BE2C (cell line): ENCODE data around the gene SORCS3.

Source experiments
- DNase-seq: peaks from one replicate; pipeline ENCODE4 v3.0.0-alpha.2; 2020
- H3K27me3 ChIP-seq: fragments of 250-450 bp; sonication (Bioruptor Pico); 2 replicates; pipeline ENCODE4 v1.5.1; 2020; ENCODE audit warnings: mild to moderate bottlenecking
- H3K36me3 ChIP-seq: fragments of 250-450 bp; sonication (Bioruptor Pico); 2 replicates; pipeline ENCODE4 v1.5.1; 2020; ENCODE audit warnings: mild to moderate bottlenecking
- H3K4me1 ChIP-seq: fragments of 250-450 bp; sonication (Bioruptor Pico); 2 replicates; pipeline ENCODE4 v1.5.1; 2020
- H3K4me3 ChIP-seq: 2 replicates; pipeline ENCODE4 v1.5.1; 2011; ENCODE audit warnings: low read depth, low read length
- H3K9me3 ChIP-seq: fragments of 250-450 bp; sonication (Bioruptor Pico); 2 replicates; pipeline ENCODE4 v1.5.1; 2020
- CTCF ChIP-seq: IDR thresholded peaks from 2 replicates; pipeline ENCODE4 v1.5.1; 2012; ENCODE audit warnings: mild to moderate bottlenecking, low read depth, low read length

SORCS3 gene

DNA sequence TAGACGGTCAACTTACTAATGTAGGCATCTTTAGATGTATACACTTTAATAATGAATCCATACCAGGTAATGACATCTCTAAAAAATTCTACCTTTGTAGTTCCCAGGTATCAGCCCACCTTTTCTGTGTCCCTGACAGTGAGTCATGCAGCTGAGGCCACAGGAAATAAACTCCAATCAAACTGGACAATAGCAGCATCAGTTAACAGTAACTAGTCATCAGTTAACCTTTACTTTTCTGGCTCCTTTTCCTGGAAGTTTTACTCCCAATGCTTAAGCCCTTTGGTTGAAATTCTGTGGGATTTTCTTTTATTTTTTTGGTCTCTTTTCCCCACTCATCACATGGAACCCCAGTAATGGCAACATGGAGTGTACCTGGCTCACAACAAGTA lies 617.6 kb downstream of the SORCS3 start:
- Histone ChIP-seq H3K9me3 (no peaks in the 10 kb centered on the region), H3K36me3 (no peaks in the 10 kb centered on the region)
- no peak for TF ChIP-seq CTCF

GRCh38 chr10:105259201-105259600 lies 618.1 kb downstream of the SORCS3 start:
- H3K36me3 ChIP-seq: no peaks in the 10 kb centered on the region
- no peak for DNase-seq
- no peak for TF ChIP-seq CTCF
- no peaks in the 10 kb centered on the region for H3K9me3 ChIP-seq
- H3K4me1 ChIP-seq: no peaks in the 10 kb centered on the region
- no peak overlapping the region for H3K4me3 ChIP-seq
- no peaks in the 10 kb centered on the region for H3K27me3 ChIP-seq

More for the DNA sequence above, 617.6 kb downstream of the SORCS3 start:
- no peak overlapping the region for H3K4me3 ChIP-seq
- H3K27me3 ChIP-seq: no peaks in the 10 kb centered on the region
- no peaks in the 10 kb centered on the region for H3K4me1 ChIP-seq
- no peak for DNase-seq

GRCh38 chr10:105262666-105263065 lies 621.6 kb downstream of the SORCS3 start:
- TF ChIP-seq CTCF: no peak
- Histone ChIP-seq H3K4me3 (no peak overlapping the region), H3K36me3 (no peaks in the 10 kb centered on the region), H3K4me1 (no peaks in the 10 kb centered on the region), H3K27me3 (no peaks in the 10 kb centered on the region), H3K9me3 (no peaks in the 10 kb centered on the region)
- no peak for DNase-seq

DNA sequence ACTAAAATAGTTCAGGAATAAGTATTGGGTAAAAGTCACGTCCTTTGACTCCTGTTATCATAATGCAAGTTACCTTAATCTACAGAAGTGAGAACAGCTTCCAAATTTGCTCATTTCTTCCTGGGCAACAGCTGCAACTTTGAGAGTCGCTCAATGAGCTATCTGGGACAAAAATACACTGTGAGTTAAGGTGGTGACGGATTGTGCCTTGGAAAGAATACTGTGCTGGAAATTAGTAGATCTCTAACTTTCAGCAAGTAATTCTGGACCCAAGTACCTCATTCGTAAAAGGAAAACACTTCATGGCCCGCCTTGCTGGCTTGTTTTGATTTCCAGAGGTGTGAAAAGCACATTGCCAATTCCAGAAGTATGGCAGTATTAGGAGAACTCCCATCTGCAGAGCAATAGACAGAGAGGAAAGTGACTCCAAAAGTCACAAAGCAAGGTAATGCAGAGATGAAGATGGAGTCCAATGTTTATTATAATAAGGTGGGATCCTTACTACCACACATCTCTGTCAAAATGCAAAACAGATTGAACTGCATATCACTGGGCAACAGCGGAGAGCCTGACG lies 626.0 kb downstream of the SORCS3 start:
- TF ChIP-seq CTCF: no peak
- no peak for DNase-seq
- no peaks in the 10 kb centered on the region for H3K4me1 ChIP-seq
- H3K9me3 ChIP-seq: no peaks in the 10 kb centered on the region
- no peaks in the 10 kb centered on the region for H3K27me3 ChIP-seq
- H3K4me3 ChIP-seq: no peak overlapping the region
- H3K36me3 ChIP-seq: no peaks in the 10 kb centered on the region

GRCh38 chr10:105268961-105269360 lies 627.9 kb downstream of the SORCS3 start:
- Histone ChIP-seq H3K27me3 (no peaks in the 10 kb centered on the region), H3K9me3 (no peaks in the 10 kb centered on the region), H3K4me3 (no peak overlapping the region), H3K4me1 (no peaks in the 10 kb centered on the region), H3K36me3 (no peaks in the 10 kb centered on the region)
- TF ChIP-seq CTCF: no peak
- no peak for DNase-seq

GRCh38 chr10:105269689-105270088 lies 628.6 kb downstream of the SORCS3 start:
- no peak for DNase-seq
- H3K4me3 ChIP-seq: no peak overlapping the region
- TF ChIP-seq CTCF: no peak
- H3K4me1 ChIP-seq: no peaks in the 10 kb centered on the region
- no peaks in the 10 kb centered on the region for H3K27me3 ChIP-seq
- no peaks in the 10 kb centered on the region for H3K36me3 ChIP-seq
- H3K9me3 ChIP-seq: no peaks in the 10 kb centered on the region
